ENCODE data around the gene SMAP1.
A peak's percentile ranks its signal among the peaks of the same experiment; 100 is the strongest.

SMAP1 gene

DNA sequence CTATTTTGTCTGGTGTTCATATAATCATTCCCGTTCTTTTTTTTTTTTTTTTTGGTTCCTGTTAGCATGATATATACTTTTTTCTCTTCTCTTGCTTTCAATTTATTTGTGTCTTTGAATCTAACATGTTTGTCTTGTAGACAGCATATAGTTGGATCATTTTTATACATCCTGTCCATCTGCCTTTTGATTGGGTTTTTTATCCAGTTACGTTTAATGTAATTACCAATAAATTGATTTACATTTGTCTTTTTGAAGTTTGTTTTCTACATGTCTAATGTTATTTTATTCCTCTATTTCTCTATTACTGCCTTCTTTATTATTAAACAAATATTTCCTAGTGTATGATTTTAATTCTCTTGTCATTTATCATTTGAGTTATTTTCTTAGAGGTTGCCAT is 204.8 kb downstream of the SMAP1 start:
- H3K4me3 ChIP-seq (ENCODE audit: low read length), result no peak overlapping the region
- no peak for DNase-seq (ENCODE audit: low read depth)
- TF ChIP-seq CTCF (conservative IDR thresholded peaks at IDR 0.05; ENCODE audit: low read length), result no peak

DNA sequence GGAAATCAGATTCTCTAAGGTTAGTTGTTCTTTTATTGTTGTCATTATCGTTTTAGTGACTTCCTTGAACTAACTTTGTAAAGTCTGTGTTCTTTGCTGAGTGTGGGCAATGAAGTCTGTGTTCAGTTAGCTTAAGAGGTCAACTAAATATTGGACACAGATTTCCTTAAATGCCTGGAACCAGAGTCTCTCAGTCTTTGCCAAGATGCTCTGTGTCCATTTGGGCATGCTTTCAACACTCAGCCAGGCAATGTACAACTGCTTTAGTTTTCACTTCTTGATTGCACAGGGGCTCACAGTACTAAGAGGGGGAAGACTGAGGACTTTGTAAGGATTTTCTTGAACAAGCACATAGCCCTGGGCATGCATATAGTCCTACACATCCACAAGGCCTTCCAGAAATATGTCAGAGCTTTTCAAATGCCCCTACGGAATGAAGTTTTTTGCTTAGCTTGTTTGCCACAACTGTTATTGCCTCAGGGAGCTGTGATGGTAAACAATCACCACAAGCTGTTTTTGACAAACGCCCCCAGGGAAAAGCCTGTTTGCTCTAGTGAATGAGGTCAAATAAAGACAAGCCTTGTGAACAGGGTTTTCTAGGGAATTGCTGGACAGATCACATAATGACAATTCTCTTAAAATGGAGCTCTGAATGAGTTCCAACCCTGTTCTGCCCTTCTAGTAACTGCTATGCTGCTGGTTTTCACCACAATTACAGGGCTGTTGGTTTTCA is 206.7 kb downstream of the SMAP1 start:
- no peak overlapping the region for H3K4me3 ChIP-seq (ENCODE audit: low read length)
- TF ChIP-seq CTCF (conservative IDR thresholded peaks at IDR 0.05; ENCODE audit: low read length), result no peak
- no peak for DNase-seq (ENCODE audit: low read depth)

GRCh38 chr6:70879496-70879895 is 211.8 kb downstream of the SMAP1 start:
- no peak overlapping the region for H3K4me3 ChIP-seq (ENCODE audit: low read length)
- no peak for DNase-seq (ENCODE audit: low read depth)
- no peak for TF ChIP-seq CTCF (conservative IDR thresholded peaks at IDR 0.05; ENCODE audit: low read length)

DNA sequence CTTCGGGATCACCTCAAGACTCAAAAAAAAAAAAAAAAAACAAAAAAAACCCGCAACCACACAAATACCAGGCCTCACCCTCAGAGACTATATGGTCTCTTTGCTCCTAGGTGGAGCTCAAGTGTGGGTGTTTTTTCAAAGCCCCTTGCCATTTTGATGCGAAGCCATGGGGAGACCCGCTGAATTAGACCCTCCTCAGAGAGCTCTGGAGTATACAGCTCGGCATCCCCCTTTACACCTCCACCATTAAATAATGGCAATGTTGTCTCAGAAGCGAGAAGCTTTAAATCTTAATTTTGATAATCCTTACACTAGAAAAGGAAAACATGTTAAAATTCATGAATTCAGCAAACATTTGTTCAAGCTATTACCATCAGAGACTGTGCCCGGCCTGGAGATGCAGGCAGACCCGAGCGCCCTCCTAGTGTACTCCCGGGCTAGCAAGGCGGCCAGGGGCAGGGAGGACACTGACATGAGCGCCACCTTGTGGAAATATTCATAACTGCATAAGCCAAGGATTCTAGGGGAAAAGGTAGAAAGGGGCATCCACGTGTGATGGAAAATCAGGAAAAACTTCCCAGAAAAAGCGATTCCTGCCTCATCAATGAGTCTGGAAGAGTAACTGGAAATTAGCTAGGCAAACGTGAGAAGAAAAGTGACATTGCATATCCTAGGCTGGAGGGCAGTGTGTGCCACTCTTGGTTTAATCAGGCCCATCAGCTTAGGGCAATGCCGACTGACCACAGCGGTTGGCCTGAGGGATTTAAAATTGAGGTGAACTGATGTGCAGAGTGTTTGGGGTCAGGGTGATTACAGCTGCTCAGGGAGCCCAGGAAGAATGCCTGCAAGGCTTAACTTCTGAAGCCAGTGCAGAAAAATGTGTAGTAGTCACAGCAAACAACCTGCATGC is 216.6 kb downstream of the SMAP1 start:
- H3K4me3 ChIP-seq (ENCODE audit: low read length), result no peak overlapping the region
- peak; percentile 43 for DNase-seq (ENCODE audit: low read depth)
- peak; percentile 85 for TF ChIP-seq CTCF (conservative IDR thresholded peaks at IDR 0.05; ENCODE audit: low read length)

DNA sequence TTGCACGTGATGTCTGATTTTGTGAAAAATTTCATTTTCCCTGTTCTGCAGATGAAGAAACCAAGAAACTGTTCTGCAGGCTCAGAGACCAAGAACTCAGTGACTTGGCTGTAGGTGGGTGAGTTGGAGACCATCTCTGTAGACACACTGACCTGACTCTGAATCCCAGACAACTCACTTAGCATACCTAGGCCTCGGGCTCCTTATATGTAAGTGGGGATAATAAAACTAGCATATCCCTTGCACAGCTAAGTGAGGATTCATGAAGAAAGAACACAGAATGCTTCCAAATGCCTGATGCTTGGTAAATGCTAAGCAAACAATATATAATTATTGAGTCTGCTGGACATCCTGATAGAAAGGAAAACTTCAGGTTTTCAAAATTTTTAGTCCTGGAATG is 218.4 kb downstream of the SMAP1 start:
- H3K4me3 ChIP-seq (ENCODE audit: low read length), result no peak overlapping the region
- no peak for TF ChIP-seq CTCF (conservative IDR thresholded peaks at IDR 0.05; ENCODE audit: low read length)
- DNase-seq (ENCODE audit: low read depth), result no peak

DNA sequence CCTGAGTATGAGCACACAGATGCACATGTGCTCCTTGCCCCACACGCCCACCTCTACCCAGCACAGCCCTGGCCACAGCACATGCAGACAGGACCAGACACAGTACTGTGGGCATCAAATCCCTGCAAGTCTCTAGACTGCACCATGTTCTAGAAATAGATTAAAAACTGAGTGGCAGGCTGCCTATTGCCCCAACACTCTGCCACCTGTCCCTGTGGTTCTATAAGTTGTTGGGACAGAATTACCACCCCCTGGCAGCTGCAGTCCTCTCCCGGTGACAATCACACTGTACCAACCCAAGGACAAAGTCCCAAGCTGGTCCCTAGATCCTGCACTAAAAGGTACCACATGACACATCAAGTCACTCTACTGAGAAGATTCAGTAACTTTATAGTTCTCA is 219.0 kb downstream of the SMAP1 start:
- H3K4me3 ChIP-seq (ENCODE audit: low read length), result no peak overlapping the region
- no peak for DNase-seq (ENCODE audit: low read depth)
- no peak for TF ChIP-seq CTCF (conservative IDR thresholded peaks at IDR 0.05; ENCODE audit: low read length)
